Coronary artery (tissue), 2 donors: ENCODE measurements around the gene ATRNL1.

Experiments used
- DNase-seq: peaks from one replicate; pipeline ENCODE4 v3.0.0-alpha.2; 2017; ENCODE audit warnings: low spot score
- H3K27ac ChIP-seq, 2 donors: fragments of 200-600 bp; sonication (generic); one replicate each; pipeline ENCODE4 v1.5.1; 2016 to 2019
- H3K4me3 ChIP-seq: fragments of 200-600 bp; sonication (generic); 2 replicates; pipeline ENCODE4 v1.5.1; 2016; ENCODE audit warnings: mild to moderate bottlenecking, moderate library complexity
- CTCF ChIP-seq: fragments of 200-600 bp; sonication (generic); IDR thresholded peaks from one replicate; pipeline ENCODE4 v1.5.1; 2019; ENCODE audit warnings: antibody characterized with exemption

The ATRNL1 gene

GRCh38 chr10:115918812-115919211, 825.6 kb downstream of the ATRNL1 start:
- no peak for TF ChIP-seq CTCF
- DNase-seq, result no peak
- Histone ChIP-seq H3K27ac (no peak overlapping the region), H3K4me3 (no peak overlapping the region)

- DNase-seq, result no peak
- H3K27ac ChIP-seq, result no peak overlapping the region
- no peak for TF ChIP-seq CTCF
- H3K4me3 ChIP-seq, result no peak overlapping the region
These were observed 828.6 kb downstream of the ATRNL1 start for GRCh38 chr10:115921795-115922194.

GRCh38 chr10:115931309-115931708, 838.1 kb downstream of the ATRNL1 start:
- H3K27ac ChIP-seq, result no peak overlapping the region
- DNase-seq, result no peak
- no peak overlapping the region for H3K4me3 ChIP-seq
- TF ChIP-seq CTCF, result no peak

- no peak for TF ChIP-seq CTCF
- no peak for DNase-seq
These were observed 838.9 kb downstream of the ATRNL1 start for GRCh38 chr10:115932099-115932498.

GRCh38 chr10:115933098-115933497, 839.9 kb downstream of the ATRNL1 start:
- DNase-seq, result no peak
- no peak overlapping the region for H3K4me3 ChIP-seq
- no peak overlapping the region for H3K27ac ChIP-seq
- no peak for TF ChIP-seq CTCF

More at GRCh38 chr10:115932099-115932498, 838.9 kb downstream of the ATRNL1 start:
- Histone ChIP-seq H3K27ac (no peak overlapping the region), H3K4me3 (no peak overlapping the region)

- DNase-seq, result no peak
- TF ChIP-seq CTCF, result no peak
- Histone ChIP-seq H3K4me3 (no peak overlapping the region), H3K27ac (no peak overlapping the region)
These were observed 842.6 kb downstream of the ATRNL1 start for GRCh38 chr10:115935731-115936130.

GRCh38 chr10:115936926-115937767, 844.0 kb downstream of the ATRNL1 start:
- H3K27ac ChIP-seq, result no peak overlapping the region
- no peak for DNase-seq
- TF ChIP-seq CTCF, result no peak
- no peak overlapping the region for H3K4me3 ChIP-seq
